AG04450 (cell line): ENCODE results near the gene SFTPB. TPM values are rescaled to one million over a fixed set of nuclear protein-coding genes. Genes with fewer than 3 reads are reported as not detected.

Source experiments
- CTCF ChIA-PET: fragments of 300-600, 350-600 bp; formaldehyde crosslinking; extraction: SDS; loops from one replicate; lab custom pipeline; 2022; ENCODE audit warnings: antibody characterized with exemption, inconsistent platforms; lab: Charles Lee
- POLR2A ChIA-PET: fragments of 350-600 bp; formaldehyde crosslinking; extraction: SDS; loops from one replicate; lab custom pipeline; 2021; ENCODE audit warnings: antibody characterized with exemption, inconsistent platforms; lab: Yijun Ruan, JAX
- DNase-seq: peaks from one replicate; pipeline ENCODE4 v3.0.0-alpha.2; 2011; ENCODE audit warnings: low read depth, low spot score
- H3K27ac ChIP-seq: one replicate; pipeline ENCODE4 v1.5.1; 2012; ENCODE audit warnings: low read depth, low read length, control low read depth
- H3K27me3 ChIP-seq: one replicate; pipeline ENCODE4 v1.6.0; 2012; ENCODE audit warnings: low read length; ENCODE audit not compliant: control insufficient read depth, insufficient read depth
- H3K4me3 ChIP-seq: 2 replicates; pipeline ENCODE4 v1.5.1; 2011; ENCODE audit warnings: mild to moderate bottlenecking, low read depth, low read length, control low read depth
- H3K9me3 ChIP-seq: 2 replicates; pipeline ENCODE4 v1.5.1; 2012; ENCODE audit warnings: low read length; ENCODE audit not compliant: control insufficient read depth, insufficient read depth
- polyA plus RNA-seq: library from polyadenylated mRNA; depleted of rRNA; stranded (reverse); fragments of >200 nt; gene quantifications from 2 replicates; pipeline ENCODE4 v1.2.3, GENCODE V29; 2011
- TF ChIP-seq, protein P1 (sequence below): IDR thresholded peaks from 2 replicates; pipeline ENCODE4 v1.5.1; 2011; ENCODE audit warnings: low read depth, low read length, control low read depth, inconsistent platforms

Gene SFTPB
- polyA plus RNA-seq, 1 experiment = not detected

DNA sequence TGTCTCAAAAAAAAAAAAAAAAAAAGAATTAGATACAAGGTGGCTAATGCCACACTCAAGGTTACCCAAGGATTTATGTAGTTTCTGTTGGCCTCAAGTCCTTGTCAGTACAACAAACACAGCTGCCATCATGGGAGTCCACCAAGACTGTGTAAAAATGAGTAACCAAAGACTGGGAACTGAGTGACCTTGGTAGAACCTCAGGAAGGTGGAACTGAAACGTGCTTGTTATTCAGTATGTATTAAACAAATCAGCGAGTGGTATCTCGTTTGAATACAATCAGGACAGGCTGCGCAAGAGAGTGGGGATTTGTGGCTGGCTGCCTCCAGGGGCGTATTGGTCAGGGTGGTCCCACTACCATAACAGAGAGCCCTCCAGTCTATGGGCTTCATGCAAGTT, 1.6 kb upstream of the SFTPB start:
- H3K4me3 ChIP-seq = no peak overlapping the region
- CTCF ChIA-PET = interaction anchor here (0.6 to 1.7 kb wide), 5 partner anchors 9 to 409 kb away, joined by 3 to 11 read pairs (median 4); no protein-coding TSS in a partner anchor
- no peaks in the 10 kb centered on the region for H3K9me3 ChIP-seq
- TF ChIP-seq, protein P1, sequence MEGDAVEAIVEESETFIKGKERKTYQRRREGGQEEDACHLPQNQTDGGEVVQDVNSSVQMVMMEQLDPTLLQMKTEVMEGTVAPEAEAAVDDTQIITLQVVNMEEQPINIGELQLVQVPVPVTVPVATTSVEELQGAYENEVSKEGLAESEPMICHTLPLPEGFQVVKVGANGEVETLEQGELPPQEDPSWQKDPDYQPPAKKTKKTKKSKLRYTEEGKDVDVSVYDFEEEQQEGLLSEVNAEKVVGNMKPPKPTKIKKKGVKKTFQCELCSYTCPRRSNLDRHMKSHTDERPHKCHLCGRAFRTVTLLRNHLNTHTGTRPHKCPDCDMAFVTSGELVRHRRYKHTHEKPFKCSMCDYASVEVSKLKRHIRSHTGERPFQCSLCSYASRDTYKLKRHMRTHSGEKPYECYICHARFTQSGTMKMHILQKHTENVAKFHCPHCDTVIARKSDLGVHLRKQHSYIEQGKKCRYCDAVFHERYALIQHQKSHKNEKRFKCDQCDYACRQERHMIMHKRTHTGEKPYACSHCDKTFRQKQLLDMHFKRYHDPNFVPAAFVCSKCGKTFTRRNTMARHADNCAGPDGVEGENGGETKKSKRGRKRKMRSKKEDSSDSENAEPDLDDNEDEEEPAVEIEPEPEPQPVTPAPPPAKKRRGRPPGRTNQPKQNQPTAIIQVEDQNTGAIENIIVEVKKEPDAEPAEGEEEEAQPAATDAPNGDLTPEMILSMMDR = no peak
- POLR2A ChIA-PET = no interaction called here
- DNase-seq = no peak
- H3K27ac ChIP-seq = no peak overlapping the region
- H3K27me3 ChIP-seq = peaks cover 6% of the 10 kb centered on the region

DNA sequence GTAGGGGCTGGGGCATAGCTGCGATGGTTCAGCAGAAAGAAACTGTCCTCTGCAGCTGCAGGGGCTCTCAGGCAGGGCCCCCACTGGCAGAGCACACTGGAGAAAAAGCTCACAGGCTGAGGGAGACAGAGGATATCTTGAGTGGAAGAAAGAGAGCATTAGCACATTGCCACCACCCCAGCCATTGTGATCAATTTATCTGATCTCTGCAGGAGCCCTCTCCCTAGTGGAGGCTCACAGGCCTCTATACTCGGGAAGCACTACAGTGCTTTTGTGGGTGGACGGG, 801 bp upstream of the SFTPB start:
- no peak for DNase-seq
- Histone ChIP-seq H3K27ac (no peak overlapping the region), H3K4me3 (no peak overlapping the region), H3K9me3 (no peaks in the 10 kb centered on the region), H3K27me3 (peaks cover 3% of the 10 kb centered on the region)
- TF ChIP-seq, protein P1 = no peak
- CTCF ChIA-PET = interaction anchor here (0.6 to 1.7 kb wide), 4 partner anchors 10 to 410 kb away, joined by 3 to 11 read pairs (median 6); no protein-coding TSS in a partner anchor
- POLR2A ChIA-PET = interaction anchor here (1.0 kb wide), 1 partner anchor 35 kb away, joined by 3 read pairs; no protein-coding TSS in a partner anchor

DNA sequence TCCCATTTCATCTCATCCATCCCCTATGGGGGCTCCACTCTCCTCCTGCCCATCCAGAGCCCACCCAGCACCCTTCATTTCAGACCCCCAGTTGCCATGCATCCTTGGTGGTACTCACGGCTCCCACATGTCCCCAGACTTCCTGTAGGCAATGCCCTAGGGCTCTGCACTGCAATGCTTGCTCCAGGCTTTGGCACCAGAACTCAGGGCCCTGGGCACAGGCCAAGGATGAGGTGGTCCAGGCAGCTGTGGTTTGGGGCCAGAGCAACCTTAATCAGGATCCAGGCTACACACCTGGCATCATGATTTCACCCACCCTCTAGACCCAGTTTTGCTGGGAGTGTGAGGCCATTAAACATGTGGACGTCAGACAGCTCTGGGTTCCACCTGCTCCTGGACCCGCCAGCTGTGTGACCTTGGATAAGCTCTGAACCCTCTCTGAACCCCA, 414 bp downstream of the SFTPB start:
- ChIA-PET POLR2A (no interaction called here), CTCF (interaction anchor here (1.0 kb wide), 1 partner anchor 11 kb away, joined by 3 read pairs; no protein-coding TSS in a partner anchor)
- no peaks in the 10 kb centered on the region; the same call in 1 of the 2 replicates for H3K9me3 ChIP-seq

DNA sequence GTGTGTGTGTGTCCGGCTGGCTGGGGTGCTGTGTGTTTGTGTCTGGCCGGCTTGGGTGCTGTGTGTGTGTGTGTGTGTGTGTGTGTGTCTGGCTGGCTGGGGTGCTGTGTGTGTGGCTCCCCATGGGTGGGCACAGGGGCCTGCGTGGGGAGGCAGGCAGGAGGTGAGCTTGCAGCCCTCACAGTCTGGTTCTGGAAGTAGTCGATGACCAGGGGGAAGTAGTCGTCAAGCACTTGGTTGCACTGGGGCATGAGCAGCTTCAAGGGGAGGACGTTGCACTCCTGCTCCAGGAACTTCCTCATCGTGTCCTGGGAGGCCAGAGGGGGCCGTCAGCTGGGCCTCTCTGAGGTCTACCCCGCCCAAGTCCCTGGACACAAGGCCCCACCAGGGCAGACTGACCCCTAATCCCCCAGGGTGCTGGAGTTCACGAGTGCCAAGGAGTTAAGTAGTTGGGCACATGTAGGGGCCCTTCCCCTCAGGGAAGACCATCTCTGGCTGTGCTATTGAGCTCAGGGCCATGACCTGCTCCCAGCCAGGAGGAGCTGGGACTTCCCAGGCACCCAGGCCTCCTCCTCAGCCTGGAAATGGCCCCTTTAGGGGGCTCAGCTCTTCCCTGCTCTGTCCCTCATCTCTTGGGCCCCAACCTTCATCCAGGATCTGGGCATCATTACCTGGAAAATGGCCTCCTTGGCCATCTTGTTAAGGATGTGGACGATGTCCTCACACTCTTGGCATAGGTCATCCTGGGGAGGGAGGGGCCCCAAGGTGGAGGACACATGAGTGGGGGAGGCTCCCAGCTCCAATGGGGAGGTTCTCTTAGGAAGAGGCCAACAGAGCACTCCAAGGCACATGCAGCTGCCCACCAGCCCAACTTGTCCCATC, 1.3 kb downstream of the SFTPB start:
- Histone ChIP-seq H3K9me3 (no peaks in the 10 kb centered on the region; the same call in 1 of the 2 replicates), H3K27me3 (peaks cover 3% of the 10 kb centered on the region), H3K27ac (no peak overlapping the region), H3K4me3 (no peak overlapping the region)
- CTCF ChIA-PET = interaction anchor here (0.9 to 1.0 kb wide), 2 partner anchors 12 to 40 kb away, joined by 3 read pairs; no protein-coding TSS in a partner anchor
- POLR2A ChIA-PET = interaction anchor here (0.6 kb wide), 2 partner anchors 51 to 76 kb away, joined by 4 to 7 read pairs; partner anchors contain the start of gene USP39
- no peak for DNase-seq
- TF ChIP-seq, protein P1 = no peak

More for the DNA sequence above, 414 bp downstream of the SFTPB start:
- TF ChIP-seq, protein P1 = no peak
- H3K4me3 ChIP-seq = no peak overlapping the region
- DNase-seq = no peak
- H3K27ac ChIP-seq = no peak overlapping the region
- H3K27me3 ChIP-seq = peaks cover 3% of the 10 kb centered on the region

DNA sequence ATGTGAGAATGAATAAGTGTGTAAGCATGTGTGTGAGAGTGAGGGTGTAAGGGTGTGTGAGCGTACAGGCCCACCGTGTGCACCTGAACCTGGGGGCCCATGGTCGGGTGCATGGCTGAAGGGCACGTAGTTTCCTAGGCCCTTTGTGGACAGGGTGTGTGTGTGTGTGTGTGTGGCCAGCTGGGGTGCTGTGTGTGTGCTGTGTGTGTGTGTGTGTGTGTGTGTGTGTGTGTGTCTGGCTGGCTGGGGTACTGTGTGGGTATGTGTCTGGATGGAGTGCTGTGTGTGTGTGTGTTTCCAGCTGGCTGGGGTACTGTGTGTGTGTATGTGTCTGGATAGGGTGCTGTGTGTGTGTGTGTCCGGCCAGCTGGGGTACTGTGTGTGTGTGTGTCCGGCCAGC, 2.0 kb downstream of the SFTPB start:
- no peaks in the 10 kb centered on the region for H3K27me3 ChIP-seq
- TF ChIP-seq, protein P1 = no peak
- POLR2A ChIA-PET = no interaction called here
- H3K9me3 ChIP-seq = no peaks in the 10 kb centered on the region; the same call in 1 of the 2 replicates
- no peak overlapping the region for H3K4me3 ChIP-seq
- CTCF ChIA-PET = interaction anchor here (1.7 kb wide), 1 partner anchor 29 kb away, joined by 5 read pairs; no protein-coding TSS in a partner anchor
- no peak overlapping the region for H3K27ac ChIP-seq
- no peak for DNase-seq
